Measurements from ENCODE around the gene ZNF23.

Gene ZNF23

DNA sequence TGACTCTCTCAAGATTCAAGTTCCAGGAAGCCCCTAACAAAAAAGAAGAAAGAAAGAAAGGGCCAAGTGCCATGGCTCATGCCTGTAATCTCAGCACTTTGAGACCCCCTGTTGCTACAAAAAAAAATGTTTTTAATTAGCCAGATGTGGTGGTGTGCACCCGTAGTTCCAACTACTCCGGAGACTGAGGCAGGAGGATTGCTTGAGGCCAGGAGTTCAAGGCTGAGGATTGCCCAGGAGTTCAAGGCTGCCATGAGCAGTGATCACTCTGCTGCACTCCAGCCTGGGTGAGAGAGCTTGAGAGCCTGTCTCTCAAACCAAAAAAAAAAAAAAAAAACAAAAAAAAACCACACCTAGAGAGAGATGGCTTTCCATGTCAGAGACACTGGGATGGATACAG lies 39.0 kb downstream of the ZNF23 start:
- no peak for DNase-seq (ENCODE audit: extremely low read depth, low read depth)
- TF ChIP-seq, protein P1, sequence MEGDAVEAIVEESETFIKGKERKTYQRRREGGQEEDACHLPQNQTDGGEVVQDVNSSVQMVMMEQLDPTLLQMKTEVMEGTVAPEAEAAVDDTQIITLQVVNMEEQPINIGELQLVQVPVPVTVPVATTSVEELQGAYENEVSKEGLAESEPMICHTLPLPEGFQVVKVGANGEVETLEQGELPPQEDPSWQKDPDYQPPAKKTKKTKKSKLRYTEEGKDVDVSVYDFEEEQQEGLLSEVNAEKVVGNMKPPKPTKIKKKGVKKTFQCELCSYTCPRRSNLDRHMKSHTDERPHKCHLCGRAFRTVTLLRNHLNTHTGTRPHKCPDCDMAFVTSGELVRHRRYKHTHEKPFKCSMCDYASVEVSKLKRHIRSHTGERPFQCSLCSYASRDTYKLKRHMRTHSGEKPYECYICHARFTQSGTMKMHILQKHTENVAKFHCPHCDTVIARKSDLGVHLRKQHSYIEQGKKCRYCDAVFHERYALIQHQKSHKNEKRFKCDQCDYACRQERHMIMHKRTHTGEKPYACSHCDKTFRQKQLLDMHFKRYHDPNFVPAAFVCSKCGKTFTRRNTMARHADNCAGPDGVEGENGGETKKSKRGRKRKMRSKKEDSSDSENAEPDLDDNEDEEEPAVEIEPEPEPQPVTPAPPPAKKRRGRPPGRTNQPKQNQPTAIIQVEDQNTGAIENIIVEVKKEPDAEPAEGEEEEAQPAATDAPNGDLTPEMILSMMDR (IDR thresholded peaks at IDR 0.05; ENCODE audit: low read depth, low read length) = no peak

- no peak for DNase-seq (ENCODE audit: extremely low read depth, low read depth)
- TF ChIP-seq, protein P1 (IDR thresholded peaks at IDR 0.05; ENCODE audit: low read depth, low read length) = peak; percentile 14
Measured at GRCh38 chr16:71421911-71422310, 40.1 kb downstream of the ZNF23 start.

DNA sequence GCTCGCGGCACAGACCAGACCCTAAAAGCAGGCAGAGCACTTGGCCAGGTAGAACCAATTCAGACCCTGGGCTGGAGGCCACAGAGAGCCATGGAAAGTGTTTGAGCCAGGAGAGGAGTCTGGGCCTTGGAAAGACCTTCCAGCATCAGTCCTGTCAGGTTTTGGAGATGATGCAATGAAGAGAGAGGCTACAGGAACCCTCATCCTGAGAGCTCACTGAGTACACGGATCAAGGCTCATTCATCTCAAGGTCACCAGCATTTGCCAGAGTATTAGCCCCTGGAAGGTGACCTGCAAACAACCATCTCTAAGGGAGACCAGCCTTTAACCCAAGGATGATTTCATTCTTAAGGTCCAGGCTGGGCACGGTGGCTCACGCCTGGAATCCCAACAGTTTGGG lies 48.0 kb downstream of the ZNF23 start:
- TF ChIP-seq, protein P1 (IDR thresholded peaks at IDR 0.05; ENCODE audit: low read depth, low read length) = no peak
- DNase-seq (ENCODE audit: extremely low read depth, low read depth) = no peak

DNA sequence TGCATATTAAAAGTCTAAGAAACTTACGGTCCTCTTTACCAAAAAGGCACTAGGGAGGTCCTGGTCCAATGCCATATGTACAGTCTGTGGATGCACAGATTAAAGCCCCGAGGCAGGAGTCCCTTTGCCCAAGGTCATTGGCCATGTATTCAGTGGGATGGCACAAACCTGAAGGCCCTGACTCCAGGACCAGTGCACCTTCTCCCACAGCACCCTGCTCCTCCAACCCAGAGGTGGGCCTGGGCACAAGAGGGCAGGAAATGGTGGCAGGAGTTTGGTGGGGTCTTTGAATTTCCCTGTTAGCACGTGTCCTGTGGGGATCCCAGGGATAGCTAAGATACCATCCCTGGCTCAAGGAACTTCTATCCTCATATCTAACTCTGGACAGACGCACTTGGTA lies 48.7 kb downstream of the ZNF23 start:
- DNase-seq (ENCODE audit: extremely low read depth, low read depth) = no peak
- TF ChIP-seq, protein P1 (IDR thresholded peaks at IDR 0.05; ENCODE audit: low read depth, low read length) = no peak

GRCh38 chr16:71412270-71413160 lies 49.5 kb downstream of the ZNF23 start:
- TF ChIP-seq, protein P1 (IDR thresholded peaks at IDR 0.05; ENCODE audit: low read depth, low read length) = peak; percentile 83
- peak; percentile 29 for DNase-seq (ENCODE audit: extremely low read depth, low read depth)

GRCh38 chr16:71410146-71410545 lies 51.9 kb downstream of the ZNF23 start:
- TF ChIP-seq, protein P1 (IDR thresholded peaks at IDR 0.05; ENCODE audit: low read depth, low read length) = no peak

DNA sequence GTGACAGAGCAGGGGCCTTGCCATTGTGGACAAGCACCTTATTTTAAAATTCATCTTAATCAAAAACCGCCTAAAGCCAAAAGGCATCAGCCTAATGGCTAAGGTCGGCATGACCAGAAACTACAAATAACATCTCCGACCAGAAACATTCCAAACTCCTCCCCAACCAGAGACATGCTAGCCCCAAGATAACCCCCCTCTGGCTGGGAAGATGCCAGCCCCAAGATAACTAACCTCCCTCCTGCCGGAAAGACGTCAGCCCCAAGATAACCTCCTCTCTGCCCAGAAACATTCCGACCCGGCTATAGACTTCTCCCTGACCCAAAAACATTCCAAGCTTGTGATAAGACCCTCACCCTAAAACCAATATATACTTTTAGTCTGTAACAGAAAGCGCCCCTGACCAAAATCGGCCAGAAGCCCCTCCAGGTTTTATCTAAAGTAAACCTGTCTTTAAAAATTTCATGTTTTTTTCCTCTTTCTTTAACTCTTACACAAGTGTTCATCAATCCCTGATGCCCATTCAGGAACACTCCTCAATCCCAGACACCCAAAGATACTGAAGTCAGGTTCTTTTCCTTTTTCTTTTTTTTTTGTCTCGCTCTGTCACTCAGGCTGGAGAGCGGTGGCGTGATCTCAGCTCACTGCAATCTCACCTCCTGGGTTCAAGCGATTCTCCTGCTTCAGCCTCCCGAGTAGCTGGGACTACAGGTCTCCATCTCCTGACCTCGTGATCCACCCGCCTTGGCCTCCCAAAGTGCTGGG lies 52.9 kb downstream of the ZNF23 start:
- DNase-seq (ENCODE audit: extremely low read depth, low read depth) = no peak
- TF ChIP-seq, protein P1 (IDR thresholded peaks at IDR 0.05; ENCODE audit: low read depth, low read length) = no peak

More at GRCh38 chr16:71410146-71410545, 51.9 kb downstream of the ZNF23 start:
- DNase-seq (ENCODE audit: extremely low read depth, low read depth) = no peak
